ENCODE results near the gene PXDC1.

The PXDC1 gene

GRCh38 chr6:3710403-3710802 lies 41.1 kb downstream of the PXDC1 start:
- Mint-ChIP-seq H3K27me3 (ENCODE audit: low read depth, poor library complexity) (peaks cover 3% of the 10 kb centered on the region), H3K27ac (no peak overlapping the region), H3K36me3 (ENCODE audit: low read depth) (peaks cover 22% of the 10 kb centered on the region), H3K4me1 (peaks cover 10% of the 10 kb centered on the region), H3K4me3 (no peak overlapping the region), H3K9me3 (peaks cover 24% of the 10 kb centered on the region)
- TF ChIP-seq CTCF (IDR thresholded peaks at IDR 0.05) = no peak
- no peak for DNase-seq

- no peak for TF ChIP-seq CTCF (IDR thresholded peaks at IDR 0.05)
- Mint-ChIP-seq H3K4me3 (no peak overlapping the region), H3K36me3 (ENCODE audit: low read depth) (peaks cover 14% of the 10 kb centered on the region), H3K27ac (no peak overlapping the region), H3K9me3 (peaks cover 26% of the 10 kb centered on the region), H3K4me1 (peaks cover 10% of the 10 kb centered on the region), H3K27me3 (ENCODE audit: low read depth, poor library complexity) (peaks cover 8% of the 10 kb centered on the region)
- DNase-seq = no peak
Measured at GRCh38 chr6:3708540-3708939, 43.0 kb downstream of the PXDC1 start.

GRCh38 chr6:3707751-3708412 lies 43.6 kb downstream of the PXDC1 start:
- Mint-ChIP-seq H3K4me1 (peaks cover 7% of the 10 kb centered on the region), H3K27ac (peak overlapping the region; percentile 32), H3K9me3 (peaks cover 26% of the 10 kb centered on the region), H3K4me3 (no peak overlapping the region), H3K27me3 (ENCODE audit: low read depth, poor library complexity) (peaks cover 9% of the 10 kb centered on the region), H3K36me3 (ENCODE audit: low read depth) (peaks cover 12% of the 10 kb centered on the region)
- TF ChIP-seq CTCF (IDR thresholded peaks at IDR 0.05) = no peak
- DNase-seq = no peak

GRCh38 chr6:3707024-3707423 lies 44.5 kb downstream of the PXDC1 start:
- no peak overlapping the region for H3K27ac Mint-ChIP-seq
- H3K36me3 Mint-ChIP-seq (ENCODE audit: low read depth) = peaks cover 12% of the 10 kb centered on the region
- H3K4me3 Mint-ChIP-seq = no peak overlapping the region
- no peak for DNase-seq
- H3K4me1 Mint-ChIP-seq = peaks cover 14% of the 10 kb centered on the region
- peaks cover 26% of the 10 kb centered on the region for H3K9me3 Mint-ChIP-seq
- H3K27me3 Mint-ChIP-seq (ENCODE audit: low read depth, poor library complexity) = peaks cover 12% of the 10 kb centered on the region
- no peak for TF ChIP-seq CTCF (IDR thresholded peaks at IDR 0.05)

- no peak for TF ChIP-seq CTCF (IDR thresholded peaks at IDR 0.05)
- Mint-ChIP-seq H3K4me3 (no peak overlapping the region), H3K9me3 (peaks cover 26% of the 10 kb centered on the region), H3K27me3 (ENCODE audit: low read depth, poor library complexity) (peaks cover 14% of the 10 kb centered on the region), H3K4me1 (peaks cover 18% of the 10 kb centered on the region), H3K27ac (no peak overlapping the region), H3K36me3 (ENCODE audit: low read depth) (peaks cover 12% of the 10 kb centered on the region)
- no peak for DNase-seq
Measured at GRCh38 chr6:3706547-3706946, 45.0 kb downstream of the PXDC1 start.

- Mint-ChIP-seq H3K27ac (no peak overlapping the region), H3K27me3 (ENCODE audit: low read depth, poor library complexity) (peaks cover 21% of the 10 kb centered on the region), H3K36me3 (ENCODE audit: low read depth) (peaks cover 16% of the 10 kb centered on the region), H3K9me3 (peaks cover 40% of the 10 kb centered on the region), H3K4me3 (no peak overlapping the region), H3K4me1 (peaks cover 21% of the 10 kb centered on the region)
- no peak for TF ChIP-seq CTCF (IDR thresholded peaks at IDR 0.05)
- no peak for DNase-seq
Measured at GRCh38 chr6:3701631-3702030, 49.9 kb downstream of the PXDC1 start.

Data from nephron progenitor cell (in vitro differentiated cells).